GM18517 (cell line): ENCODE data around the gene GRK6.

Experiments
- ATAC-seq: cut with Tn5 transposase; IDR thresholded peaks from one replicate; pipeline ENCODE4 v1.9.1; 2021; ENCODE audit warnings: mild to moderate bottlenecking, moderate library complexity; ENCODE audit not compliant: unreplicated experiment

The GRK6 gene

GRCh38 chr5:177438468-177438867 lies 12.0 kb downstream of the GRK6 start:
- ATAC-seq: no peak

- ATAC-seq: no peak
Measured at GRCh38 chr5:177439518-177440053, 13.1 kb downstream of the GRK6 start.

- ATAC-seq: no peak
Measured at GRCh38 chr5:177440211-177440989, 13.9 kb downstream of the GRK6 start.

GRCh38 chr5:177440990-177441780 lies 14.7 kb downstream of the GRK6 start:
- ATAC-seq: no peak

GRCh38 chr5:177442066-177442826 lies 15.8 kb downstream of the GRK6 start:
- ATAC-seq: no peak

GRCh38 chr5:177443144-177443983 lies 16.9 kb downstream of the GRK6 start:
- ATAC-seq: no peak

- no peak for ATAC-seq
Measured at GRCh38 chr5:177444106-177445051, 17.9 kb downstream of the GRK6 start.

- no peak for ATAC-seq
Measured at GRCh38 chr5:177445052-177445916, 18.8 kb downstream of the GRK6 start.

GRCh38 chr5:177445917-177446199 lies 19.4 kb downstream of the GRK6 start:
- ATAC-seq: no peak

- ATAC-seq: peak; percentile 53
Measured at GRCh38 chr5:177446200-177447065, 20.0 kb downstream of the GRK6 start, which contains the start of gene PRR7. TSS of gene PRR7 (plus strand) at chr5:177446814. CDS start at chr5:177455068, 8,254 bp downstream.

- peak; percentile 31 for ATAC-seq
Measured at GRCh38 chr5:177447066-177447610, 20.7 kb downstream of the GRK6 start.

- ATAC-seq: no peak
Measured at GRCh38 chr5:177447611-177448243, 21.3 kb downstream of the GRK6 start.

GRCh38 chr5:177448244-177448950 lies 21.9 kb downstream of the GRK6 start:
- ATAC-seq: no peak

- ATAC-seq: no peak
Measured at GRCh38 chr5:177449140-177450061, 22.9 kb downstream of the GRK6 start.
